ENCODE measurements around the gene PKM.

Gene PKM

DNA sequence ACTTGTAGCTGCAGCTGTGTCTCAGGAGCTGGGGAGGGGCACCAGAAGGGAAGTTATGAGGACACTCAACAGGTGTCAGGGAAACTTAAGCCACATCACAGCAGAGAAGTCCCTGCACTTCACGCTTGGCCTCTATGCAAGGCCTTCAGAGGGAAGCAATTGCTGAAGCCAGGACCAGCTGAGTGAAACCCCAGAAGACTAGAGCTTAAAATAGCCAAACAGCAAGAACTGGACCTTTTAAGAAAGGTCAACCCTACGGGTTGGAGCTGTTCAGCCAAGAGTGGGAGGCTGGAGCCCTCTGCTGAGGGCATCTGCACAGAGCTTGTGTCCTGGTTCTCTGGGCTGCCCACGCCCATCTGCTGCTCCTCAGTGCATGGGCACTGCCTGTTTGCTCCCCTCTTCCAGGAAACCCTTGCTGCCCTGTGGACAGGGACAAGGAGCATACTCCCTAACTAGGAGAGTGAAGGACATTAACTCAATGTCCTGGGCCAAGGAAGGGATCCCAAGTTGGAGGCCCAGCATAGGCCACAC is 29.5 kb downstream of the PKM start:
- no peak for DNase-seq
- no peak overlapping the region for H2AK5ac ChIP-seq (ENCODE audit: low read length, severe bottlenecking)
- no peak overlapping the region for H4K91ac ChIP-seq (ENCODE audit: low read length)
- H2BK5ac ChIP-seq (ENCODE audit: low read depth, low read length, poor library complexity, severe bottlenecking), result no peak overlapping the region
- H3K9me3 ChIP-seq (ENCODE audit: control insufficient read depth, low read length), result no peaks in the 10 kb centered on the region
- H2AFZ ChIP-seq (ENCODE audit: low read depth, low read length), result no peak overlapping the region
- no peak overlapping the region for H4K8ac ChIP-seq (ENCODE audit: low read length)
- no peak overlapping the region for H3K4ac ChIP-seq (ENCODE audit: low read depth in 1 of 2, low read length in 2 of 2)
- H3K79me1 ChIP-seq (replicated peaks; ENCODE audit: low read length, poor library complexity, severe bottlenecking), result peaks cover 9% of the 10 kb centered on the region
- H3K27me3 ChIP-seq (ENCODE audit: control insufficient read depth in 1 of 2, insufficient read depth in 1 of 2, low read length in 2 of 2), result no peaks in the 10 kb centered on the region
- peak overlapping the region; percentile 46 for H3K9ac ChIP-seq (ENCODE audit: low read length)
- H2BK120ac ChIP-seq (ENCODE audit: low read depth, low read length), result no peak overlapping the region
- H3K4me1 ChIP-seq (ENCODE audit: control insufficient read depth, insufficient read depth, low read depth, low read length), result peaks cover 34% of the 10 kb centered on the region
- H2BK12ac ChIP-seq (ENCODE audit: low read length in 2 of 2), result no peak overlapping the region
- H3K14ac ChIP-seq (ENCODE audit: low read length in 2 of 2), result no peak overlapping the region
- peaks cover 72 to 84% of the 10 kb centered on the region in 2 experiments for H3K36me3 ChIP-seq (ENCODE audit: control insufficient read depth in 1 of 2, insufficient read depth in 2 of 2, low read depth in 1 of 2, low read length in 2 of 2)
- H2BK15ac ChIP-seq (ENCODE audit: low read depth, poor library complexity, severe bottlenecking), result no peak overlapping the region
- H3K23ac ChIP-seq (ENCODE audit: low read length in 2 of 2), result no peak overlapping the region
- no peak overlapping the region for H3K4me2 ChIP-seq (ENCODE audit: low read length, poor library complexity, severe bottlenecking)
- H3K27ac ChIP-seq (ENCODE audit: low read length, poor library complexity, severe bottlenecking), result peak overlapping the region; percentile 17
- no peak overlapping the region for H3K18ac ChIP-seq (ENCODE audit: low read depth in 1 of 2, low read length in 2 of 2)
- WGBS, result 78% methylated on average over 3 of the region's 3 CpGs
- H3K4me3 ChIP-seq (ENCODE audit: insufficient read depth in 1 of 2, low read depth in 1 of 2, low read length in 2 of 2), result no peak overlapping the region

- Histone ChIP-seq H3K36me3 (ENCODE audit: control insufficient read depth in 1 of 2, insufficient read depth in 2 of 2, low read depth in 1 of 2, low read length in 2 of 2) (peaks cover 64 to 75% of the 10 kb centered on the region in 2 experiments), H3K27me3 (ENCODE audit: control insufficient read depth in 1 of 2, insufficient read depth in 1 of 2, low read length in 2 of 2) (no peaks in the 10 kb centered on the region), H2BK12ac (ENCODE audit: low read length in 2 of 2) (no peak overlapping the region), H3K4me2 (ENCODE audit: low read length, poor library complexity, severe bottlenecking) (no peak overlapping the region), H3K4me1 (ENCODE audit: control insufficient read depth, insufficient read depth, low read depth, low read length) (peaks cover 34% of the 10 kb centered on the region), H3K9ac (ENCODE audit: low read length) (peak overlapping the region; percentile 46), H2BK5ac (ENCODE audit: low read depth, low read length, poor library complexity, severe bottlenecking) (no peak overlapping the region), H3K18ac (ENCODE audit: low read depth in 1 of 2, low read length in 2 of 2) (no peak overlapping the region), H2AK5ac (ENCODE audit: low read length, severe bottlenecking) (no peak overlapping the region), H3K23ac (ENCODE audit: low read length in 2 of 2) (no peak overlapping the region), H3K79me1 (replicated peaks; ENCODE audit: low read length, poor library complexity, severe bottlenecking) (peaks cover 6% of the 10 kb centered on the region), H2BK15ac (ENCODE audit: low read depth, poor library complexity, severe bottlenecking) (no peak overlapping the region), H3K27ac (ENCODE audit: low read length, poor library complexity, severe bottlenecking) (peak overlapping the region; percentile 17), H2BK120ac (ENCODE audit: low read depth, low read length) (no peak overlapping the region), H4K8ac (ENCODE audit: low read length) (no peak overlapping the region), H2AFZ (ENCODE audit: low read depth, low read length) (no peak overlapping the region), H3K4me3 (ENCODE audit: insufficient read depth in 1 of 2, low read depth in 1 of 2, low read length in 2 of 2) (no peak overlapping the region), H3K14ac (ENCODE audit: low read length in 2 of 2) (no peak overlapping the region), H3K4ac (ENCODE audit: low read depth in 1 of 2, low read length in 2 of 2) (no peak overlapping the region), H4K91ac (ENCODE audit: low read length) (no peak overlapping the region), H3K9me3 (ENCODE audit: control insufficient read depth, low read length) (no peaks in the 10 kb centered on the region)
- 95% methylated on average over 15 of the region's 15 CpGs for WGBS
- DNase-seq, result no peak
Observed at GRCh38 chr15:72200395-72201237, 30.4 kb downstream of the PKM start.

GRCh38 chr15:72199721-72200212 is 31.2 kb downstream of the PKM start:
- Histone ChIP-seq H4K8ac (ENCODE audit: low read length) (no peak overlapping the region), H3K14ac (ENCODE audit: low read length in 2 of 2) (no peak overlapping the region), H3K27me3 (ENCODE audit: control insufficient read depth in 1 of 2, insufficient read depth in 1 of 2, low read length in 2 of 2) (no peaks in the 10 kb centered on the region), H2BK12ac (ENCODE audit: low read length in 2 of 2) (no peak overlapping the region), H3K23ac (ENCODE audit: low read length in 2 of 2) (no peak overlapping the region), H3K4me3 (ENCODE audit: insufficient read depth in 1 of 2, low read depth in 1 of 2, low read length in 2 of 2) (no peak overlapping the region), H3K4ac (ENCODE audit: low read depth in 1 of 2, low read length in 2 of 2) (no peak overlapping the region), H3K9me3 (ENCODE audit: control insufficient read depth, low read length) (no peaks in the 10 kb centered on the region), H2AK5ac (ENCODE audit: low read length, severe bottlenecking) (no peak overlapping the region), H3K36me3 (ENCODE audit: control insufficient read depth in 1 of 2, insufficient read depth in 2 of 2, low read depth in 1 of 2, low read length in 2 of 2) (peaks cover 59 to 67% of the 10 kb centered on the region in 2 experiments), H3K4me1 (ENCODE audit: control insufficient read depth, insufficient read depth, low read depth, low read length) (peaks cover 34% of the 10 kb centered on the region), H3K4me2 (ENCODE audit: low read length, poor library complexity, severe bottlenecking) (no peak overlapping the region), H3K27ac (ENCODE audit: low read length, poor library complexity, severe bottlenecking) (no peak overlapping the region), H3K18ac (ENCODE audit: low read depth in 1 of 2, low read length in 2 of 2) (no peak overlapping the region), H4K91ac (ENCODE audit: low read length) (no peak overlapping the region), H2AFZ (ENCODE audit: low read depth, low read length) (no peak overlapping the region), H2BK120ac (ENCODE audit: low read depth, low read length) (no peak overlapping the region), H2BK5ac (ENCODE audit: low read depth, low read length, poor library complexity, severe bottlenecking) (no peak overlapping the region), H2BK15ac (ENCODE audit: low read depth, poor library complexity, severe bottlenecking) (no peak overlapping the region), H3K9ac (ENCODE audit: low read length) (peak overlapping the region; percentile 46), H3K79me1 (replicated peaks; ENCODE audit: low read length, poor library complexity, severe bottlenecking) (peaks cover 6% of the 10 kb centered on the region)
- WGBS, result 75% methylated on average over 2 of the region's 2 CpGs
- peak; percentile 75 for DNase-seq

DNA sequence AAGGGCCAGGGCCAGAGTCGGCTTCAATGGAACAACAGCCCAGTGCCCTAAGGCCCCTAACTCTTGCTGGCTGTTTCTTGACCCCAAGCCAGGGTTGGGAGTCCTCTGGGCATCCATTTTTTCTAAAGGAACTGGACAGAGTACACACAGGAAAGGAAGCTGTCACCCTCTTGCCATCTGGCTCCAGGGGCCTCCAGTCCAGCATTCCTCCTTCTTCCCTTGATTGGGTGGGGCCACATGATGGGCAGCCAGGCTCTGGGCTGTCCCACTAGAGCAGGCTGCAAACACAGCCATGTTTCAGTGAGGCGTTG is 31.8 kb downstream of the PKM start:
- Histone ChIP-seq H2BK15ac (ENCODE audit: low read depth, poor library complexity, severe bottlenecking) (no peak overlapping the region), H3K79me1 (replicated peaks; ENCODE audit: low read length, poor library complexity, severe bottlenecking) (peaks cover 6% of the 10 kb centered on the region), H3K27me3 (ENCODE audit: control insufficient read depth in 1 of 2, insufficient read depth in 1 of 2, low read length in 2 of 2) (no peaks in the 10 kb centered on the region), H2BK120ac (ENCODE audit: low read depth, low read length) (no peak overlapping the region), H3K9ac (ENCODE audit: low read length) (no peak overlapping the region), H3K4me3 (ENCODE audit: insufficient read depth in 1 of 2, low read depth in 1 of 2, low read length in 2 of 2) (no peak overlapping the region), H3K18ac (ENCODE audit: low read depth in 1 of 2, low read length in 2 of 2) (no peak overlapping the region), H3K4ac (ENCODE audit: low read depth in 1 of 2, low read length in 2 of 2) (no peak overlapping the region), H3K4me2 (ENCODE audit: low read length, poor library complexity, severe bottlenecking) (no peak overlapping the region), H2AK5ac (ENCODE audit: low read length, severe bottlenecking) (no peak overlapping the region), H3K4me1 (ENCODE audit: control insufficient read depth, insufficient read depth, low read depth, low read length) (peaks cover 34% of the 10 kb centered on the region), H2BK12ac (ENCODE audit: low read length in 2 of 2) (no peak overlapping the region), H4K8ac (ENCODE audit: low read length) (no peak overlapping the region), H4K91ac (ENCODE audit: low read length) (no peak overlapping the region), H2BK5ac (ENCODE audit: low read depth, low read length, poor library complexity, severe bottlenecking) (no peak overlapping the region), H3K27ac (ENCODE audit: low read length, poor library complexity, severe bottlenecking) (no peak overlapping the region), H3K36me3 (ENCODE audit: control insufficient read depth in 1 of 2, insufficient read depth in 2 of 2, low read depth in 1 of 2, low read length in 2 of 2) (peaks cover 57 to 61% of the 10 kb centered on the region in 2 experiments), H3K14ac (ENCODE audit: low read length in 2 of 2) (no peak overlapping the region), H3K23ac (ENCODE audit: low read length in 2 of 2) (no peak overlapping the region), H3K9me3 (ENCODE audit: control insufficient read depth, low read length) (no peaks in the 10 kb centered on the region), H2AFZ (ENCODE audit: low read depth, low read length) (no peak overlapping the region)
- no peak for DNase-seq
- 91% methylated on average over 2 of the region's 2 CpGs for WGBS

Data from mesenchymal stem cell (in vitro differentiated cells and primary cell).